HG03460 (cell line): ENCODE measurements around the gene FAM3D.

Experiments
- ATAC-seq: cut with Tn5 transposase; IDR thresholded peaks from one replicate; pipeline ENCODE4 v1.9.1; 2021; ENCODE audit not compliant: unreplicated experiment

The FAM3D gene

DNA sequence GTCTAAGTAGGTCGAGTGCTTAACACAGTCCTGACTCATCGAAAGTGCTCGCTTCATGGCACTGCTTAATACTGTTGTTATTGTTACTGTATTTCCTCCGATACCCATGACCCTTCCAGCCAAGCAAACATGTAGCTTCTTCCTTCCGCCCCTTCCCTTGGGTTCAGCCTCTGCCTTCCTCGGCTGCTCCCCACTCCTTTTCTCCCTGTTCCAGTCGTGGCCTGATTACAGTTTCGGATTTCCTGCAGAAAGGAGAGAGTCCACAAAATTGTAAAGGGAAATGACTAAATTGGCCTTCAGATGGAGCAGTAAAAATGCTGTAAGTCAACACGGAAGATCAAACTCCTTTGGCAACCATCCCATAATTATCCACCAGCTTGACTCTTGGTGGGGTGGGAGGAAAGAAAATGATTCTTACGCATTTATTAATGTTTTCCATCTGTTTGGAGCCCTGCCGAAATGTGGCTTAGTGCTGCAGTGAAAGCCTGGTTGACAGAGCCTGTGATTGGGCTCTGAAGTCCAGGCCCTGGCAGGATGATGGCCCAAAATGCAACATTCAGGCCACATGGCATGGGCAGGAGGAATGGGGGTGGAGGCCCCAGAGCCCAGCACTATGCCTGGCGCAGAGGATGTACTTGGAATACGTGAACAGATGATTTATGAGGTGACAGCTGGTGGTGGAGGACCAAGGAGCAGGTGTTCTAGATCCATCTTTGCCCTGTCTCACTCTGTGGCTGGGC, 37.6 kb downstream of the FAM3D start:
- no peak for ATAC-seq

DNA sequence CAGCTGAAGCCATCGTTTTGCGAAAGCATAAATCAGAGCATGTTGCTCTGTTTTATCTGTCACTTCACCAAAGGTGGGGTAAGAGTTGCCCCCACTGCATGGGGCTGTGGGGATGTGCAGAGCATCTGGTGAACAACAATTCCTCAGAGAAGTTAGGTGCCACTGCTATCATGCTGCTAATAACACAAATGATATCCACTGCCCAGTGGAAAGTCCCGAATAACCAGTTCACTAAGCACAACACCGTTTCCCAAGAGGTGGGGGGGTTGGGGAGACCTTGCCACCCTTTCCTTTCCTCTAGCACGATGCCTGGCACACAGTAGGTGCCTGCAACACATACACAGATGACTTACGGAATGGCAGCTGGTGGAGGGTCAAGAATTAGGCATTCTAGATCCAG, 38.6 kb downstream of the FAM3D start:
- ATAC-seq, result no peak

DNA sequence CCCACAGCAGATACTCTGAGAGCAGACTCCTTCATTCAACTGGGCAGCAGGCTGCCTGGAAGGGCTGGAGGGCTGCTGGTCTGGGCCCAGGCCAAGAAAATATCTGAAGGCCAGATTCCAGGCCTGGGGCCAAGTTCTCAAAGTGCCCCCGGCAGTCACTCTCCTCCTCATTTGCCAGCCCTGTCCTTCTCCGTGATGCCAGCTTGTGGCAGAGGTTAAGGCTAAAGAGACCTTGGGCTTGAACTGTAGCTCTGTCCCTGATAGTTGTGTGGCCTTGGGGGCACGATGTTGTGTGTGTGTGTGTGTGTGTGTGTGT, 39.0 kb downstream of the FAM3D start:
- no peak for ATAC-seq

DNA sequence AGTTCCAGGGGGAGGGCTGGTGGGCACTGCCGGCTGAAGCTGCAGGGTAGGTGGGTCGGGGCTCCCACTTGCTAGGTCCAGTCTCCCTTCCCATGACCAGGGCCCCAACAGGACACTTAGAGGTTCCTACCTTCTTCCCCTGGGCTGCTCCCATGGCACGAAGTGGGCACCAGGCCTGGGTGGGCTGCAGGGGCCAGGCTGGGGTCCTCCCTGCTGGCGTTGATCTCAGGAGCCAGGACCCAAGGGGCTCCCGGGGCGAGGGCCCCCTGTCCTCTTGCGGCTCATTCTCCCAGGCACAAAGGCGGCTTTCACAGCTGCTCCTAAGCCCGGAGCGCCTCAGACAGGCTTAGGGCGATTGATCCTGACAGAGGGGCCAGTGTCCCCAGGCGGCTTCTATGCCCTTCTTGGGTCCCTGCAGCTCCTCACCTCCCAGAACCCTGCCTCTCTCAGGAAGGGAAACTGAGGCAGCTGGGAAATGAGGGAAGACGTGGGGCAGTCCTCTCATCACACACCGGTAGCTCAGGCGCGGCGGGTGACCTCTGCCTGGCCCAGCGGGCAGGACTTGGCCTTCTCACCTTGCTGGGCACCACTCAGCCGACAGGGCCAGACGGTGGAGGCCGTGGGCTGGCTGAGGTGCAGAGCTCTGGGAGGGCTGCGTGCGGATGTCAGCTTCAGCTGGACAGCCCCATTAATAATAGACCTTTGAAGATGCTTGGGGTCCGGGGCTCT, 39.6 kb downstream of the FAM3D start:
- no peak for ATAC-seq

DNA sequence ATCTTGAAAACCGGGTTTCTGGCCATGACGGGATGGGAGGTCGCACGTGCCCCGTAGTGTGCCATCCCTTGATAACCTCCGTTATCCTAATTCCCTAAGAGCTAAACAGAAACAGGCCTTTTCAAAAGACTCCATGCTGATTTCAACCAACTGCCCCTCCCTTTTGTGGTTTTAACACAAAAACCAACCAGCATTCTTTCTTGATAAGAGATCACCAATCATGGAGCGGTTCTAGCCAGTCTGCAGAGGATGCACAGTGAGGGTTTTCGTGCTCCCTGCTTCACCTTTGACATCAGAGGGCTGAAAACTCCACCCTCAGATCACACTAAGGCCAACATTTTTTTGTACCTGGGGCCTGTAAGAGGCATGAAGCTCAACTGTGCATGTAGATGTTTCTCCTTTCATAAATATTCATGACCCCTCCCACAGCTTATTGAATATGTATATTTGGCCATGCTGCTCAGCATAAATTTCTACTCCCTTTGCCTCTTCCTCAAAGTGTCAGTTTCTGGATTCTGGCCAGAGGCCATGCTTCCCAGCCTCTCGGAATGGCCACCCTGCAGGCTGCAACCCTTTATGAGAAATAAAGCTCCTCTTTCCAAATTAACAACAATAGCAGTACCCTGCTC, 41.3 kb downstream of the FAM3D start:
- no peak for ATAC-seq

DNA sequence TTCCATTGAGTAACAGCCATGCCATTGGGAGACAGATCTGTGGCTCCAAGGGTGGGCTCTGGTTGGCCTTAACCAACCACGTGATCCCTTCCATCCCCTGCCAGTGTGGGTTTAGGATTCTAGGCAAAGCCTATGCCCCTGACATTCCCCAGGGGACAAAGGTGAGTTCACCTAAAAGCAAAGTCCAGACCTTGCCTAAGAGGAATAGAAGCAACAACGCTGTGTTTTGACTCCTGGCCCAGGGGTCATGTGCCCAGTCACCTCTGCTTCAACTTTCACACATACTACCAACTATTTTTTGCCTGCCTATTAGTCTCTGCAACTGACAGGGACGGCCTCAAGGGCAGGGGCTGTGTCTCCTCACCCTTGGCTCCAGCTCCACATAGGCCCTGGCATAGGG, 42.0 kb downstream of the FAM3D start:
- no peak for ATAC-seq

DNA sequence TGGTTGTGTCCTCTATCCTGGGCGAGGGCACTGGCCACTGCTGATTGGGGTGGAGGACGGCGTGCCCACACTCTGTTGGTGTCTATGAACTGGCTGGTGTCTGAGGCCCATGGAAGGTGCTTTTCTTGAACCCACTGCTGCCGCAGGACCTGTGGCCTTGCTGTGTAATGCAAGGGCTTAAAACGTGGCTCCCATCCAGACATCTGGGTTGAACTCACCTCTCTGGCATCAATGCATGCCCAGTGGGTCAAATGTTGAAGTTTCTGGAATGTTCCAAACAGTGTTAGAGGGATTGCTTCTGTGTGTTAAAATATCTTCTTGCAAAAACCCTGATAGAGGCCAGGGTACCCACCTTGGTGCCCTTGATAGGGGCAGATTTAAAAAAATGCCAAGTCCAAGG, 42.6 kb downstream of the FAM3D start:
- ATAC-seq, result no peak

DNA sequence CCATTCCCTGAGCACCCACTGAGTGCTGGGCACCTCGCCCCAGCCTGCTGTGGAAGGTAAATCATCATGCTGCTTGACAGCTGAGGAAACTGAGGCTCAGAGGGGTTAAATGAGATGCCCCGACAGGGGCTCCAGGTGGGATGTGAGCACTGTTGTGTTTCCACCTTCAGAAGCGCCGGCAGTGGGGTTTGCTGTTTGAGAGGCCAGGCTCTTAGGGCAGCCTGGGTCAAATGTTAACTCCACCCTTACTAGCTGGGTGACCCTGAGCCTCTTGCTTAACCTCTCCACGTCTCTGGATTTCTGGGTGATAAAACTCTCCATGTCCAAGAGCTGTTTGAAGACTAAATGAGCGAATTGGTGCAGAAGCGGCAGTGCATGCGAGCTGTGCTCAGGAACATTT, 43.1 kb downstream of the FAM3D start:
- no peak for ATAC-seq

DNA sequence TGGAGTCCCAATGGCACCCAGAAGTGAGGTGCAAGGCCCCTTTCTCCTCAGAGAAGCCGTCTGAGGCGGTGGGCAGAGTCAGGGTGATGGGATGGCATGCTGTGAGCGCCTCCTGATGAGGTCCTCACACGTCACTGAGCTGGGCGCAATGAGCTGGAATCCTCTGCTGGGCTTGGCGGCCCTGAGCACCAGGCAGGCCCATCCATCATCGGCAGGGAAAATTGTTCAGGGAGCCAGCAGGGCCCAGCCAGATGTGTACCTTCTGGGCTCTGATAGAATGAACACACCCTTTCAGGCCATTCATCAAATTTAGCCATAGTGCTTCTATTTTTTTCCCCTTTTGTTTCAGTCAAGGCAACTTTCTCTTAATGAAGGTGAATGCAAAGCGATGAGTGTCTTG, 43.7 kb downstream of the FAM3D start:
- no peak for ATAC-seq

DNA sequence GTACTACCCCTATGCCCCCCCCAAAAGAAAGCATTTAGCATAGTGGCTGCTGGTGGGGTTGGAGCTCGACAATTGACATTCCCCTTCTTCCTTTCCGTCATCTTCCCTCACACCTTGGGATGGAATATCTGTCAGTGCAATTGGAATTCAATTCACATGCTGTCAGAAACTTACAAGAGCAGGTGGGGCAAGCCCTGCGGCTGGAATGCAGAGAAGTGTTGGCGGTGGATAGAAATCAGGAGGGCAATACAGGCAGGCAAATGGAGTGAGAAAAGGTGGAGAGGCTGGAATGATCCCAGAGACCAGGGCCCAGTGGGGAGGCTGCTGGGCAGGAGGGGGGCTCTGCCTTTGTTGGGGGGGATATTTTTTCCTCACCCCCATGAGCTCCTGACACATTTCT, 44.1 kb downstream of the FAM3D start:
- no peak for ATAC-seq

DNA sequence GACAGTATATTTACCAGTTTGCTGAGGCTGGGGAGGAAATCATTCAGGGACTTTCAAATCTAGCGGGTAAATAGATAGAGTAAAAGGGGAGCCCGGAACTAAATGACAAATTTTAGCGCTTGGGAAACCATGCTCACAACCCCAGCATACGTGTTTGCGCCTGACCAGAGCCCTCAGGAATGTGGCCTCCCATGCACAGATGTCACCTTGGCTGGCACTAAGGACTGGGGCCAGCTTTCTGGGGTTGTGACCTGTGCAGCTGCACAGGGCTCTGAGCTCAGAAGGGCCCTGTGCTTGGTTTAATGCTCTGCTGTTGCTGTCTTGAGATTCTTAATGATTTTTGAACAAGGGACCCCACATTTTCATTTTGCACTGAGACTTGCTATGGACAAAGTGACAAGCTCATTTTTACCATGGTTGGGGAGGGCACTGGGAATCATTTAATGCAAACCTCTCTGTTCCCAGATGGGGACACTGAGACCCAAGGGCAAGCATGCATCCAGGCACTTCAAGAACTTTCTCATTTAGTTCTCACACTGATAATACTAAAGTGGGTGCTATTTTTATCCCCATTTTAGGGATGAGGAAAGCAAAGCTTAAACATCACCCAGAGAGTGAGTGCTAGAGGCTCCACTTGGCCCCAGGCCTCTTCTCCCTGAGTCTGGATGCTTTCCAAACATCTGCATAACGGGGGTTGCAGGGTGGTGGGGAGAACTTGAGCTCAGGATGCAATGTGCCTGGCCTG, 45.3 kb downstream of the FAM3D start:
- no peak for ATAC-seq

DNA sequence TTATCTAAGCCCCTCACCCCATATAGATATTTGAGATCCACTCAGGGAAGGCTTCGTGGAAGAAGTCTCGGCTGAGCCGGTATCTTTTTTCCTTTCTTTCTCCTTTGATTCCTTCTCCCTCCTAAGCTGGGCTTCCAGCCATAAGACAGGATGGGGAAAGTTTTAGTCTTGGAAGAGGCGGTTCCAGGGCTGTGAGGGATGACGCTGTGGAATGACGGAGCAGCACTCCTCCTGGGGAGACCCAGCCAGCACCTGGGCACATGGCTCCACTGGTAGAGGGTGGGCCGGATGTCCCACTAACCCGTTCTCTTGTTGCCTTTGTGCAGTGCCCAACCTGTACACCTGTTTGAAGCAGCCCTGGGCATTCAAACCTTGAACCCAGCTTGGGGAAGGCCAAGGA, 46.2 kb downstream of the FAM3D start:
- ATAC-seq, result no peak

DNA sequence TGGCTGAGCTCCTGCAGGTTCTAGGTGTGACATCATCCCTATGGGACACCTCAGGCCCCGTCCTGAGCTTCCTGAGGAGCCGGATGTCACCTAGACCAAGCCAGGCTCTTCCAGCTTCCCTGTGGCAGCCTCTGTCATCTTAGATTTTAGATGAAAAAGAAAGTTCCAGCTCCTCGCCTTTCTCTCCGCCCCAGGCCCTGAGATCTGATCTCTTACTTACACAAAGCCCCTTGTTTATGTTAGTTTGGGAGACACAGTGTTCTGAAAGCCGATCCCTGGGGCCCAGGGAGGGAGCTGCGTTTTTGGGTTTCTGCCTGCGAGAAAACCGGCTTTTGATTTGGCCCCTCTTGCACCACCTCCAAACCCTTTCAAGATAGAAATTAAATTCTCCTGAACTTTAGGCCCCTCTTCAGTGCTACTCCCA, 49.2 kb downstream of the FAM3D start:
- ATAC-seq, result no peak

DNA sequence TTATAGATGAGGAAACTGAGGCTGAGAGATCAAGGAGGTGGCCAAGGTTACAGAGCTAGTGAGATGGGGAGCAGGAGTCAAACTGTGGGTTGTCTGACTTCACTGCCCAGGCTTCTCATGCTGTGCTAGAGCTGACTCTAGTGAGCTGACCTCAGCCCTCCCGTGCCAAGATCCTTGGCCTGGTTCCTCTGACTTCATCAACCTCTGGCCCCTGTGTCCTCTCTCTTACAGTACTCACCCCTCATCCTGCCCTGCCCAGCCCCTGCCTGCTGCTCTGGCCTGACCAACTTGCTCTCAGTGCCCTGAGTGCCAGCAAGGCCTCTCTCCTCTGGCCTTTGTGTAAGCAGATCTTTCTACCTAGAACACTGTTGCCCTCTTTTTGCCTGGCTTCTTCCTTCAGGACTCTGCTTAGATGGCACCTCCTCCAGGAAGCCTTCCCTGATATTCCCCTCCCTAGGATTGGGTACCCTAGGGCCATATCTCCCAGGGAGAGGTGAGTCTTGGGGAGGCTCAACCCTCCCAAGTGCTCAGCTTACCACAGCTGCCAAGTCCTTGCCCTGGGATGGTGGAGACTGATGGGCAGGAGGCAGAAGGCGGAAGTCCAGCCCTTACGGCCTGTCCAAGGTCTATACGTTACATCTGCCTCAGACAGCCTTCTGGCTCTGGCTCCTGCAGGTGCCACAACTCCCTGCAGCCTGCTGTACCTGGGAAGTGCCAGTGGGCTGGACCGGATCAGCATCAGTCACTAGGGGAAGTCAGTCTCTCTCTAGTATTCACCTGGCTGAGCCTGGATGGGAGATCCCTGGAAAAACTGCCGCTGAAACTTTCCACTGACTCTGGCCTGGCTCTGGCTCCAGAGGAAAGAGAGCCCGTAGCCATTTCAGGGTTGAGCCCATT, 53.1 kb downstream of the FAM3D start:
- no peak for ATAC-seq

DNA sequence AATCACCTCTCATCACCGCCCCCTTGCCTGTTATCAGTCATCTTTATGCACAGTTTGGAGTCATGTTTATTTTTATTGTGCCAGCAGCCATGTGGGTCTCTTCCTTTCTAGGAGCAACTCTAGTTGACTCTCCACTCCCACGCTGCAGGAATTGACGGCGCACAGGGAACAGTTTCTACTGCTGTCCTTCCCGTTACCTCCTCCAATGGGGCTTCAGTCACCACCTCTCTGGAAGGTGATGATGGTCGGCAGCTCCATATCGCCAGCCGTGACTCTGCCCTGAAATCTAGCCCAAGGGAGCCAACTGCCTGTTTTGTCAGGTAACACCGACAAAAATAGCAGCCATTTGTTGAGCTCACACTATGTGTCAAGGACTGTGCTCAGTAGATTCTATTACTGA, 53.7 kb downstream of the FAM3D start:
- no peak for ATAC-seq

DNA sequence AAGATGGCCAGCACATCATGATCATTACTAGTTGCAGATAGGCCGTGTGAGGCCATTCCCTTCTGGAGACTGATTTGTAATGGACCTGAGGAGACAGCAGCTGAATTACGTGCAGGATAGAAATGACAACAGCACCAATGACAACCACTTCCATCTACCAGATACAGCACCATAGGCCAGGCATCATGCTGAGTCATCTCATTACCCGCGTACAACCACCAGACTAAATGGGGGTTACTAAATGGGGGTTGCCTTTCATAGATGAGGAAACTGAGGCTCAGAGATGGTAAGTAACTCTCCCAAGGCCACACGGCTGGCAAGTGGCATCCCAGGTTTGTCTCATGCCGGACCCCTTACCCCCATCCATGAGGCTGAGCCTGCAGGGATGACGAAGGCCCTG, 56.6 kb downstream of the FAM3D start:
- no peak for ATAC-seq

DNA sequence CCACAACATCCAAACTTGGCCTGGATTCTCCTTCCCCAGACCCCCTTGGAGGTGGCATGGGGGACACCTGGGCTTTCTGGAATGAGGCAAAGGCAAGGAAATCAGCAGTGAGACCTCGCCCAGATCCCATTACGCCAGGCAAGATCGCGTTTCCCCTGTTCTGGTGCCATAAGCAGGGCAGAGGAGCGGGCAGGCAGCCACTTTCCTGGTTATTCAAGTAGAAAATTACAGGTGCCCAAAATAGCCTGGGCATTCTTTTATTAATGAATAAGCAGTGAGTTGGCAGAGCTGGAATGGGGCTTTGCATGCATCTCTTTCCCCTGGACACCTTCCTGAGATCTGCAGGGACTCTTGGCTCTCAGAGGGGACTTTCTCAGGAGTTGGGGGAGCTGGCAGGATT, 57.9 kb downstream of the FAM3D start:
- no peak for ATAC-seq

DNA sequence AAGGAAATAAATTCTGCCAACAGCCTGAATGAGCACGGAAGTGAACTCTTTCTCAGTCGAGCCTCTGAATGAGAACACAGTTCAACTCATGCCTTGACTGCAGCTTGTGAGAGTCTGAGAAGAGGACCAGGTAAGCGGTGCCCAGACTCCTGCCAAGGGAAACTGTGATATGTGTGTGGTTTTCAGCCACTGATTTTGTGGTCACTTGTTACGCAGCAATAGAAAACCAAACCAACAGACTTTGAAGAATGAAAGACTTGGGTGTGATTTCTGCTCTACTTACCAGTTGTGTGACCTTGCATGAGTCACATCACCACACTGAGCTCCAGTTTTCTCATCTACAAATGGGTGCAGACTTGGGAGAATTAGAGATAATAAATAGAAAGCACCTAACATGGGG, 58.8 kb downstream of the FAM3D start:
- no peak for ATAC-seq

DNA sequence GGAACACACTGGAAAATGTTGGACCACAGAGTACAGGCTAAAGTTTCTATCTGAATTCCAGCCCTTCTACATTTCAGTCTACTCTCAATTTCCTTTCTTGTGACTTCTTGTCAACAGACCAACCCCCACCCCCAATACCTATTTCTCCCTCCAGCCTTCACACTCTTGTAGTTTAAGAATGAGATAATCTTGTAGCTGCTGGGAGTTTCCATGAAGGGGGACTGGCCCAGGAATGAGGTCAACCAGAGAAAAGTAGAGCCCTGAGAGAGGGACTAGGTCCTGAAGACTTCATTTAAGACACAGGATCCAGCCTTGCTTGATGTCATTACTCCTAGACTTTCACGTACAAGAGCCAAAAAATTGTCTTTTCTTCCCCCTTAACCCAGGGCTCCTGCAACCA, 59.9 kb downstream of the FAM3D start:
- no peak for ATAC-seq

DNA sequence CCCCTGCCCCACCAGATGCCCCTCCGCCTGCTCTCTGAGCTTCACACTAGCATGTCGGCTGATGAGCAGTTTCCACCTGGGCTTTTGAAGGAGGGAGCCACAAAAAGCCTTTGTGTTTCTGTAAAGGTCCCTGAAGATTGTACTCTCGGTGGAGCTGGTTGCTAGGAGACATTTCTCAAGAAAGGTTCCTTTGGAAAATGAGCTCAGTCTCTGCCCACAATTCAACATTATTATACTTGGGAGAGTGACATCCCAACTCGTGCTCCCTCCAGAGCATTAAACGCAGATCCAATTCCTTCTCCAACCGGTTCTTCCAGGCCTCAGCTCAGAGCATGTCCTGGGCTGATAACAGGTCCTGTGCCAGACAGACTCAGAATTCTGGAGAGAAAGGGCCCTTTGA, 62.5 kb downstream of the FAM3D start:
- no peak for ATAC-seq

DNA sequence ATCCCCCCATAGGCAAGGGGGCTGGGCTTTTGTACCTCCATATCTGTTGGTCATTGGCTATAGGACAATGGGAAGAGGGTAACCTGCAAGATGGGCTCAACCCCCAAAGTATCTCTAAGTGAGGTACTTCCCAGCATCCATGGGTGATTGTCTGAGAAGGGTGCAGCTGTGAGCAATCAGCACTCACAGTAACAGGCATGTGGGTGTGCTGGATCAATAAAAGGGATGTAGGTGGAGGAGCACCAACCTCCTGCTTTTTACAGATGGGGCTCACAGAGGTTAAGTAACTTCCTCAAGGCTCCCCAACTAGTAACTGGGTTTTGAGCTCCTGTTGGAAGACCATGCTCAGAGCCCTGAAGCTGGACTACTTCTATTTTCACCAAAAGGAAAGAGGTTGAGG, 63.0 kb downstream of the FAM3D start:
- no peak for ATAC-seq
